ENCODE data around the gene VDAC1.

Gene VDAC1

DNA sequence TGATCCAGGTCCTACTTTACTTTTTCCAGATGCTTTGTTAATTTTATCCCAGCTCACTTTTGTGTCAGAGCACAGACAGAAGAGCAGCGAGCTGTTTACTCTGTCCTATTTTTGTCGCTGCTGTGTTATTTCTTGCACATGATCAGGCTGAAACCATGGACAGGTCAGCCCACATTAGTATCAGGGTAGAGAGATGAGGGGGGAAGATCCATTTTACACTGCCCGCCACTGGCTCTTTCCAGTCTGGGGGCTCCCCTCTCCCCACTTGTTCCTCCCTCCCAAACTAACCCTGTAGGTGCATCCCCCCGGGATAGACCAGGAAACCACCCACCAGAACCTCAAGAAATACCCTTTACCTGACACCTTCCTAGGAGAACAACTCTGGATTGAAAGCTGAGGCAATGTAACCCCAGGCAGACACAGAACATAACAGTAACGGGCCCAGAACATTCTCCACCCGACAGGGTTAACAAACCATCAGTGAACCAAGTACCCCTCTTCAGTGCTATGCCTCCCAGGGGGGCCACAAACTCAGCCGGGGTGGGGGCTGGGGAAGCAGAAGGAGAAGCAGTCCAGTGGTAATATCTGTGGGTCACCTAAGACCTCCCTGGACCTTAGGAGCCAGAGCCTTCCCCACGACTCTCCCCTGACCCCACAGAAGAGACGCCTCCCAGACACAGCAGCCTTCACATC is 10.3 kb downstream of the VDAC1 start:
- no peak for DNase-seq

DNA sequence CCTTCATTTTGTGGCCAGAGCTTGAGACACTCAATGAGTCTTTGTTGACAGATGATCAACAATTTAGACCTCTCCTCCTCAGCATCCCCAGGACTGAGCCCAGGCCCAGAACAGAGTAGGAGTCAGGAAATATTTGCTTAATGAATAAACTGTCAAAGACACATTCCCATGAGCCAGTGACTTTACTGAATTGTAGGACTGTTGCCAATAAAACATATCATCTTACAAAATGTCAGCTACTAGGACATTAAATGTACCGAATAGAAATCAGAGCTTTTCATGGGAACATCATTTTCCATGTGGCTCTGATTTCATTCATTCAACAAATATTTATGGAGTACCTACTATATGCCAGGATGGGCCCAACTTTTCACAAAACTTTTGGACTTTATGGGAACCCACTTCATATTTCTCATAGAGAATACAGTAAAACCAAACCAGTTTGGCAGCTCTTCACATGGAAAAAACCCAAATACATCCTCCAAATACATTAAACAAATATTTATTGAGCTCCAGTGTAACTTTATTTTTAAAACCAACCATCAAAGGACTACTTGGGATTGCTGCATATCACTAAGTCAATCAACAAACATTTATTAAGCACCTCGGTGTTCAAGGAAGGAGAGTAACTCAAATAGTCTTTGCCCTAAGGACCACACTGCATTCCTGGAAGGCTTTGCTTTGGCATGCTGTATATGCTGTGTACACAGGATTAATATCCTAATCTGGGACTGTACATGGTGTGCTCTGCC is 11.4 kb downstream of the VDAC1 start:
- no peak for DNase-seq

DNA sequence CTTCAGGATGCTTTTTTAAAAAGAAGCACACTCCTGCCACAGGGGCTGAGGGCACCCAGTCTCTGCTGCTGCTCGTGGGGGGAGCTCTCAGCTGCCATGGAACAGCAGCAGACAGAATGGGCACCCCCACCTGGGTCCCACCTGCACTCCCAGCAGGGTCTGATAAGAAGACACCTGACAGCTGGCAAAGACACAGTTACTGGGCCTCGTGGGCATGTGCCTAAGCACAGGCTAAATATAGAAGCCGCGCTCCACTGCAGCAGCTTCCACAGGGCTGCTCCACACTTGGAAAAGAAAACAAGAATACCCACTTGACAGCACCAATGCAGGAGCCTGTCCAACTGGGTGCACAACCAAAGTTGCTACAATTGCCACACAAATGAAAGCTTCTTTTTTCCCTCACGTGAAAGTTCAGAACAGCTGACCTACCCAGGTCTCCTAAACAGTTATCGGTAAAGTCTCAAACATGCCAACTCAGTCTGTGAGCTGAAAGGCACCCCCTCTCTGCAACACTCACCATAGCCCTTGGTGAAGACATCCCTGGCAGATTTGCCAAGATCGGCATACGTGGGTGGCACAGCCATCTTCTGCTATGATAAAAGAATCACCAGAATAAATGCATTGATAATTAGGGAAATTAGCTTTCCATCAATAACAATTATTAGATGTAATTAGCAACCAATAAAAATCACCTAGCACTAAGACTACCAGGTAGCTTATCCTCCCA is 12.2 kb downstream of the VDAC1 start:
- DNase-seq: no peak

DNA sequence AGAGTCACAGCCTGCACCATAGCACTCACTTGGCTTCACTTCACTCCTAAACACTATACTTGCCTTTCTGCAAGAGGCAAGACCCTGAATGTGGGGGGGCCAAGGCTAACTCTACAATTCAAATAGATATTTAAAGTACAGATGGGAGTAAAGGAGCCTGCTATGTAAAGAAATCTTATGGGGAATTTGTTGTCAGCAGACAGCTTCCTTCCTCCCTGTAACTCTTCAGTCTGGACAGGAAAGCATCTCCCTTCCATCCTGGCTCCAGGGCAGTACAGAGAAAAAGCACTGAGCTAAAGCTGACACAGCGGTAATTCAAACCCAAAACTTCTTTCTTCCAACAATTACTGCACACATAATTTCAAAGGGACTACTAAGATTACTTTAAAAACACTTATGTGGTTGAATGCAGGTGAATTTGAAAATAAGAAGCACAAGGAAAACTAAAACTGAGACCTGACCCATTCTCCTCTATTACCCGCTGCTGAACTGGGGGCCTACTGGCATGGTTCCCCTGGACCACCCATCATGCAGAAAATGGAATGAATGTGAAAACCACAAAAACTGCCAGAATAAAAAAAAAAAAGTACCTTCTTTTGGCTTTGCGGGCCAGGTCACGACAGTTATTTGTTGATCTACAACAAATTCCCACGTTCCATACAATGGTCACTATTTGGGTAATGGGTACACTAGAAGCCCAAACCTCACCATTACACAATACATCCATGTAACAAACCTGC is 13.4 kb downstream of the VDAC1 start:
- no peak for DNase-seq

DNA sequence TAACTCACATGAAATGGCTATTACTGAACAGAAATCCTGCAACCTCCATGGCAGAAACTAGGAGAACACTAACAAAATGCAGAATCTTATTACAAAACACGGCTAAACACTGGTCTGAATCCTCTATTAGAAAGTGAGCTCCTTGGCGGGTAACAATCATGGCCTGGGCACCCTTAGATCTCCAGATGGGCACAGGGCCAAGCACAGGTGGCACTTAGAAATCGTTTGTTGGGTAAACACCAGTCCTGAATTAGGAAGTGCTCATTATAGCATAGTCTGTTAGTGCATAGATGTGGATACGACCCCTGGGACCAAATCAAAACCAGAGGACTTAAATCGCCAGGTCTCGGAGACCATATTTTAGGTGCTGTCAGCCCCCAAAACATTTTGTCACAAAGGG is 14.4 kb downstream of the VDAC1 start:
- no peak for DNase-seq

DNA sequence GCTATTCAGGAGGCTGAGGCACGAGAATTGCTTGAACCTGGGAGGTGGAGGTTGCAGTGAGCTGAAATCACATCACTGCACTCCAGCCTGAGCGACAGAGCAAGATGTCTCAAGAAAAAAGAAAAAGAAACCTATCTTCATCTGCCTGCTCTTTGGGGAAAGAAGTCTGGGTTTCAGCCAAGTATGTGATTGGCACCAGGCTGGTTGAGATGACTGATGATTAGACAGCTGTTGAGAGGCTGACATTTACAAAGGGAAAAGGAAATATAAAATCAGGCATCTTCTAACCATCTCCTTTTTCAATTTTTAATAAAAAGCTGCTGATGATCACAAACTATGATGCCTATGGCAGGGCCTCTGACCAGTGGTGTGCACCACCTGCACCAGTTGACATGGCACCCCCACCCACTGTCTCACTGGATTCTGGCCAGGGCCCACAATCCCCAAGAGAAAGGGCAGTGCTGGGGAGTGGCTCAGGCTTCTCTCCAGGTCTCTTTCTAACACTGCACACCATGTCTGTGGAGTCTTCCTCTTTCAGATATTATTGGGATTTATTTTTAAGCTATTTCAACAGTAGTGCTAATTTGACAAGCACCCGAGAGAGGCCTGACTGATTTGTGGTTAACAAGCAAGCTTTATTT is 19.1 kb downstream of the VDAC1 start:
- no peak for DNase-seq

DNA sequence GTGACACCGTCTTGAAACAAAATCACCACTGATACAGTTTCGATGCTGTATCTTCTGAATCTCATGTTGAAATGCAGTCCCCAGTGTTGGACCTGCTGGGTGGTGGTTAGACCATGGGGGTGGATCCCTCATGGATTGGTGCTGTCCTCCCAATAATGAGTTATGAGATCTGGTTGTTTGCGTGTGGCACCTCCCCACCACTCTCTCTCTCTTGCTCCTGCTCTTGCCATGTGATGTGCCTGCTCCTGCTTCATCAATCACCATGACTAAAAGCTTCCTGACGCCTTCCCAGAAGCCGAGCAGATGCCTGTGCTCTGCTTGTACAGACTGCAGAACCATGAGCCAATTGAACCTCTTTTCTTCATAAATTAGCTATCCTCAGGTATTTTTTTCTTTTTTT is 21.1 kb downstream of the VDAC1 start:
- DNase-seq: no peak

DNA sequence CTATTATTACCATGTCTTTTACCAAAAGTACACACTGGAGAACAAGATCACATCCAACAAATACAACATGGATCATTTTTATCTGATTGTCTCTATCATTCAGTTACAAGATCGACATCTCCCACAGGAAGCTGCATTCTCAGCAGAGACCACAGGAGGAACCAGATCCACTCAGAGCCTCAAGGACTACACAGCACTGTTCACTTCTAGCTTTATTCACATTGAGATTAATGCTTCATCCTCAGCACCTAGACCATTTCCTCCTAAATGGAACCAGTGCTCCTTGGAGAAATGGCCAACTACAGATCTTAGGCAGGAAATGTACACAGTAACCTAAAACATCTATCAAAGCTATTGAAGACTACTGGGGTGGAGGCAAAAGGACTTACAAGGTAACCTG is 23.1 kb downstream of the VDAC1 start:
- no peak for DNase-seq

DNA sequence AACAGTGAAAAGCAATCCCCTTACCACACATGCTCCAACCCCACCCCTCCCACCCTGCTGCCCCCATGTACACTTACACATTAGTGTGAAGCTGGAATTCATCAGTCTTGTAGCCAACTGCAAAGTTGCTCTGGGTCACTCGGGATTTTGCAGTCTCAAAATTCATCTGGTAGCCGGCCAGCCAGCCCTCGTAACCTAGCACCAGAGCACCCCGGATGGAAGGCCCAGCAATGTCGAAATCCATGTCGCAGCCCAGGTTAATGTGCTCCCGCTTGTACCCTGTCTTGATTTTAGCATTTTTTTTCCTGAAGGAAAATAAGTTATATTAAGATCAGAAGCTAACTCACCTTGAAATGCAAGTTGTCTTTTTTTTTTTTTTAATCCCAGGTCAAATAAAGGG is 24.1 kb downstream of the VDAC1 start:
- DNase-seq: no peak

DNA sequence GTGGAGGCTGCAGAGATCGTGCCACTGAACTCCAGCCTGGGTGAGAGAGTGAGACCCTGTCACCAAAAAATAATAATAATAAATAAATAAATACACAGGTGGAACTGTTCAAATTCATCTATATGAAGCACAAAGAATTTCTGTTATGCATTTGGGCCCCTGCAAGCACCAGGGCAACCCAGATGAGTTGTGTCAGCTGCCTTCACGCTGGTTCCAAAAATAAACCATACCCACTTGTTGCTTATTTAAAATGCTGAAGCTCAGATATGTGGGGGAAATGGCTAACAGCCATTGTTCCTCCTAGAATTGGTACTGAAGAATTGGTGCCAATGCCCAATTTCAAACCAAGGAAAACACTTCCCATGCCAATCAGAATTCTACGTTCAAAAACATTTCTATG is 25.8 kb downstream of the VDAC1 start:
- DNase-seq: no peak

DNA sequence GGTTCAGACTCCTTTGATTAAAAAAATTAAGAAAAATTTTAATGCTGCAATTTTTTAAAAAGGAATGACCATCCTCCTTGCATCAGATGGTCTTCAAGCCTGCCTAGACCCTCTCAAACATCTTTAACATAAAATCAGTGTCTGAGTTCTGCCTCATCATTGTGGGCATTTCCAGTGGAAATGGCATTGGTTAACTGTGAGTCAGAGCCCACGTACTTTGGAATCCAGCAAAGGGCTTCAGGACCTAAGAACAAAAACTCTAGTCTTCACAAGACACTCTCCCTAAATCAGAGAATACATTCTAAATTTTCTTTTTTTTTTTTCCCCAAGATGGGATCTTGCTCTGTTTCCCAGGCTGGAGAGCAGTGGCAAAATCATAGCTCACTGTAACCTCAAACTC is 26.9 kb downstream of the VDAC1 start:
- no peak for DNase-seq

DNA sequence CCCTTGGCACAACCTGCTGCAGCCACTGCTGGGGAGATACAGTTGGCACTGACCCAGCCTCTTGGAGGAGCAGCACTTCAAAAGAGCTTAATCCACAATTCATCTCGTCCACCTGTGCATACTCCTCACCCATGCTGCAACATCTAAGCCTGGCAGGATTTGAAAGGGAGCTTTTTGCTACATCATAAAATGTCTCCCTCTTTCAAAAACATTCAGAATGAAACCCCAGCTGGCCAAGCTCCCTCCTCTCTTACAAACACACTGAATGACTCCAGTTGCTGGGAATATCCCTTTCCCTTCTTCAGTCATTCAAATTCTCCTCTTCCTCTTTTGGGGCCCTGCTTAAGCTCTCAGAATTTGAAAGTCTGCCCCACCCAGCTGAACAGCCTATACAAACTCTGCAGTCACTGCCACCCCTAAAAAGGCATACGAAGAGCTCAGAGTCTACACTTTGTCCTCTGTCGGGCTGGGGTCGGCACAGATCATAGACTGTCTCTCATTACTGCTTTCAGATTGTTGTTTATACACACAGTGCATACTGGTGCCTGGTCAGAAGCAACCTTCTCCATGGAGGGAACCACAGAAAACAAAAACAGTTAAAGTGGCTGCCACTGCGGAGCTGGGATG is 27.5 kb downstream of the VDAC1 start:
- peak; percentile 48 for DNase-seq

DNA sequence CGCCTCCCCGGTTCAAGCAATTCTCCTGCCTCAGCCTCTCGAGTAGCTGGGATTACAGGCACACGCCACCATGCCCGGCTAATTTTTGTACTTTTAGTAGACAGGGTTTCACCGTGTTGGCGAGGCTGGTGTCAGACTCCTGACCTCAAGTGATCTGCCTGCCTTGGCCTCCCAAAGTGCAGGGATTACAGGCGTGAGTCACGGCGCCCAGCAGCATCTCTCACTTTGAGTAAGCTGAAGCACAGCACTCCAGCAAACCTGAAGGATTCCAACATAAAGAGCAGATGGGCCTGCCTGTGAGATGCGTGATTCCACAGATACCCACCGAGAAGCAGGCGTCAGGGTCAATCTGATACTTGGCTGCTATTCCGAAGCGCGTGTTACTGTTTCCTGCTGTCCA is 29.2 kb downstream of the VDAC1 start:
- peak; percentile 33 for DNase-seq

DNA sequence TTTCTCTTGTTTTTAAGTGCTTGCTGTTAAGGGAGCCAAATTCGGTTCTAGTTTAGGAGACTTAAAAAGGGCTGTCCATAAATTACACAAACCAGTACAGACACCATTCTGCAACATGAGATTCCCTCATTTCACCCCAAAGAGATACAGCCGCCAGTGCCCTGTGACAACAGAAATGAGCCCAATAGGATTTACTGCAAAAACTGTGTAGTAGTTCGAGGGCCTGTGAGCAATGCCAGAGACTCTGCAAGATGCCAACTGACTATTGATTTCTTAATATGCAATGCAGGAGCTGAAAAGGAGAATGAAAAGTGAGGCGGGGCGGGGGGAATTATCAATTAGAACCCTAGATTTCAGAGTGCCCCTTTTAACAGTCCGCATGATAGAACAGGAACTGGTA is 30.6 kb downstream of the VDAC1 start:
- DNase-seq: no peak

DNA sequence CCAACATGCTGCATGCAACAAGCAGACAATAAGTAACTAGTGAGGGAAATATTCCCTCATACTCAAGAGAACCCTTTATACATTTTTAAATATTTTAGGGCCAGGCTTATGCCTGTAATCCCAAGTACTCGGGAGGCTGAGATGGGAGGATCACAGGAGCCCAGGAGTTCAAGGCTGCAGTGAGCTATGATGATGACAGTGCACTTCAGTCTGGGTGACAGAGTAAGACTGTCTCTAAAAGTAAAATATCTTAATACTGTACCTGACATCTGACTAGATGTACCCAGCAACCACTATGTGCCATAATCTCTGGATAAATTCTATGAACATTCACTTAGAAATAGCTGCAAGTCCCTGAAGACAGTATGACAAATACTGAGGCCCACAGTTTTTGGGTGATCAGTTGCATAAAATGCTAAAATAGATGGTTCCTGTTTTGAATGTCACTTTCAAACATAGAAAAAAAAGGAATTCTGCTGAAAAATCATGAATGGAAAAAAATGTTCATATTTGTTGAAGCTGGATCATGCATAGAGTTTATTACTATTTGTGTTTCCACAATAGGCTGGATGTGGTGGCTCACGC is 34.4 kb downstream of the VDAC1 start:
- DNase-seq: no peak

DNA sequence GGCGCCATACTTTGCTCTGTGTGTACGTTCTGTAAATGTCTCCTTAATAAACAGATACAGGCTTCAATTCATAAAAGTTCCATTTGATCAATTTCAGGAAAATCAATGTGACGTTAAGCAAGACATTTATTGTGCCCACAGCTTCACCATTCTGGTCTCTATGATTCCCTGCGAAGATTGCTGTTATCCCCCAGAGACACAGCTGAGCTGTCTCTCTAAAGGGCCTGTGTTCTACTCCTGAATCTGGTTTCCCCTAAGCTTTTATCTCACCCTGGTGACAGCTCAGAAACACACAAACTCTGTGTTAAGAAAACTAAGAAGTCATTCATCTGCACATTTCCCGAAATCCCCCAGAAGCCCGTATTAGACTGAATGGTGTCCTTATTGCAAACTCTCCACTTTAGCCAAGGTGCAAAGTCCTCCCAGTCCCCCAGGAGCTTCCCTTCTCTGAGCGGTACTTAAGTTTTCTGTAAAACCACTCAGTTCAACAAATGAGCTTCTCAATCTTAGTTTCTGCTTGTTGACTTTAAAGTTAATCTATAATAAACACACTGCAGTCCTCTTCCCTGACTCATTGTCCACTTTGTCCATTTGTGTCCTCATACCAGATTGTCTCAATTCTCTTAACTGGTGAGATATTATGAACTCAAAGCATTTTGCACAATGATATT is 35.0 kb downstream of the VDAC1 start:
- no peak for DNase-seq

DNA sequence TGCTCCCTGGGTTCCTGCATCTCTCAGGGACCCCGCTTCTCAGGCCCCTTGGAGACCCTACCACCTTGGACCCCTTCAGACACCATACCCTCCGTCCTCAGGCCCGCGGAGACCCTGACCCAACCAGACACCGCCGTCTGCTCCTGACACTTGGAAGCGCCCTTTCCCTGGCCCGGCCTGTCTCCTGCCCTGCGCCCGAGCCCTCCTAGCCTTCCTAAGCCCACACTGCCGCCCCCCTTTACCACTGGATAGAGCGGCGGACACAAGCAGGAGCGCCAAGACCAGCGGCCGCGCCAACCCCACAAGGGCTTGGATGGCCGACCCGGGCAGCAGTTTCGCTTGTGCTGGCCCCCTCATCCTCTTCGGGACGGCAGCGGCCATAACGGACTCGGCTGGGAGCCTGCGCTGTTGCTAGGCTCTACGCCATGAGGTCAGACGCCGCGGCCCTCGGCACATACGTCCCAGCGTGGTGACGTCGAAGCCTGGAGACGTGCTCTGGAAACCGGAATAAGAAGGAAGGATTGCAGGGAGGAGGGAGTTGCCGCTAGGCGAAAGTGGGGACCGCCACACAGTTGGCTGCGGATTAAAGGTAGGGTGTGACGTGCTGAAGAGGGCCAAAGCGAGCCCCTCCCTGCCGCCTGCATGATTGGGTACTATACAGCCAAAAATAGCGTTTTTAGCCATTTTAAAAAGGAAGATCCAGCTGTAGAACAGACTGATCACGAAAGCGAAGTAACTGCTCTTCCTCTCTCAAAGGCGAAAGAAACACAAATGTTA is 36.4 kb downstream of the VDAC1 start, which contains the start of gene C5orf15:
C5orf15 (minus strand) TSS at position 422 of the 777 bp plus-strand sequence; CDS start at position 381, 41 bp downstream.
- DNase-seq: peak; percentile 97

DNA sequence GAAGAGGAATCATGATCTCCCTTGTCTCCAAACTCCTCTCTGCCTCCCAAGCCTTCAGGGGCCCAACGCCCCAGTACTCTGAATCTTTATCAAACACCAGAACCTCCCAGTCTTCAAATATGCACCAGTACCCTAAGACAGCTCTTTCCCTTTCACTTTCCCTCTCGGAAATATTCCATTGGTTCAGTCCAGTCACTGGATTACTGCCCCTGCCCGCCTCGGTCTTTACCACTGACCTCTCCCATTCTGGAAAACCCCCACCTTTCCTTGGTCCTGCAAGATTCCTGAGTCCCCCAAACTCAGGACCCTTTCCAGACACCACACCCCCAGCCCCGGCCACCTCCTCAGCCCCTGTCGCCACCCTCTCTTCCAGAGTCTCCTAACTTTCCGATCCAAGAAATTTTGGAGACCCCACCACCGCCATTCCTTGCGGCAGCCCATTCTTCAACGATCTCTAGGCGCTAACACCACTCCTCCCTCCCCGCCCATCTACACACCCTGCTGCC is 37.0 kb downstream of the VDAC1 start:
- peak; percentile 14 for DNase-seq

DNA sequence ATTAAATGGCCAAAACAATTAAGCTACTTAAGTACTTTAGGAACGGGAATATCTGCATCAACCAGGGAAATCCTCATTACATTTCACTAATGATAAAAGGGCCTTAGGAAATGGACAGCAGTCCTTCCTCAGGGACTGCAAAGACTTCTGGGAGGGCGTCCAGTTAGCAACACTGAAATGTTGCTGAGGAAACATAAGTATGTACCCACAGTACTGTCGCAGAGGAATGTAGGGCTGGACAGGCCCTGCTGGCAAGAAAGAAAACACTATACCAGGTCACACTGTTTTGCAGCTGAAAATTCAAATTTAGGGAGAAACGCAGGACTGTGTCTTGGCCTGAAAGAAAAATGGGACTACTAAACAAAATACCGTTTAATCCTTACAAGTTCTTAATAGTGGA is 37.7 kb downstream of the VDAC1 start:
- no peak for DNase-seq

DNA sequence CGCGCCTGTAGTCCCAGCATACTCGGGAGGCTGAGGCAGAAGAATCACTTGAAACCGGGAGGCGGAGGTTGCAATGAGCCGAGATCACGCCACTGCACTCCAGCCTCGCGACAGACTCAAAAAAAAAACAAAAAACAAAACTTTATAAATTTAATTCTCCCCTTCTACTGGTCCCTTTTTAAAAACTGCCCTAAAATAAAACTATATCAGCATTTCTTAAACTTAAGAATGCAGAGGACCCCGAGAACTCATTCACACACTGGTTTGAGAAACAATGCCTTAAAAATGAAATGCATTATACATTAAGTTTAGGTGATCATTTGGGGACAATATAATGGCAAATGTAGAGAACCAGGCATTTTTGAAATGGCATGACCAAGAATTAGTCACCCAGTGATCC is 38.7 kb downstream of the VDAC1 start:
- no peak for DNase-seq
